HCT116 (cell line): Measurements from ENCODE around the gene DIS3L2. TPM values are rescaled to one million over a fixed set of nuclear protein-coding genes. Genes with fewer than 3 reads are reported as not detected.

Experiments
- ATAC-seq: fragments of 200-7000 bp; cut with Tn5 transposase; 2 replicates; pipeline ENCODE4 v1.9.1; 2020; ENCODE audit warnings: mild to moderate bottlenecking, moderate library complexity
- BruUV-seq: library from RNA; stranded (reverse); fragments of 400-500 nt; replicated peaks from 2 replicates; lab custom pipeline; 2021; lab: Mats Ljungman, UMichigan
- CTCF ChIA-PET: fragments of 300-600 bp; sonication (Branson Sonifier 250); formaldehyde crosslinking; loops from one replicate; lab custom pipeline; 2021; ENCODE audit warnings: antibody characterized with exemption; lab: Charles Lee
- POLR2A ChIA-PET: fragments of 300-600, 350-600 bp; sonication (Branson Sonifier 250); formaldehyde crosslinking; loops from one replicate; lab custom pipeline; 2021; ENCODE audit warnings: antibody characterized with exemption; lab: Charles Lee
- RAD21 ChIA-PET, 2 experiments: fragments of 300-600 bp; sonication (Branson Sonifier 250); formaldehyde crosslinking; loops; one replicate each; lab custom pipeline; 2023; ENCODE audit warnings: low total read pairs in 2 of 2; ENCODE audit not compliant: uncharacterized antibody in 2 of 2, unreplicated experiment in 2 of 2, low non-redundant PET in 1 of 2; lab: Charles Lee
- DNase-seq: peaks from one replicate; pipeline ENCODE4 v3.0.0-alpha.2; 2010; ENCODE audit warnings: low read depth, low spot score
- H2AFZ ChIP-seq: fragments of 200-600 bp; shearing (Covaris generic), sonication (generic); 2 replicates; pipeline ENCODE4 v1.6.1; 2017; ENCODE audit warnings: low read depth, mixed run types, mixed read lengths, antibody characterized with exemption, low read length; ENCODE audit not compliant: poor library complexity, severe bottlenecking
- H3K27ac ChIP-seq: 2 replicates; pipeline ENCODE4 v1.5.1; 2012; ENCODE audit warnings: low read depth, low read length
- H3K27me3 ChIP-seq: fragments of 200-600 bp; sonication (generic); 2 replicates; pipeline ENCODE4 v1.6.1; 2016; ENCODE audit warnings: mixed run types, low read length, mixed read lengths; ENCODE audit not compliant: insufficient read depth
- H3K36me3 ChIP-seq, 2 experiments: fragments of 200-500 bp in 1 of 2; fragments of 200-600 bp in 1 of 2; sonication (Bioruptor generic) in 1 of 2; sonication (generic) in 1 of 2; 2 replicates each; pipeline versions ENCODE4 v1.5.1 to v1.6.1; 2014 to 2016; ENCODE audit warnings: low read length in 2 of 2, inconsistent platforms in 1 of 2, mixed read lengths in 1 of 2, mixed run types in 1 of 2; ENCODE audit not compliant: insufficient read depth in 2 of 2, control insufficient read depth in 1 of 2
- H3K4me1 ChIP-seq, 2 experiments: fragments of 200-600 bp in 1 of 2; sonication (generic) in 1 of 2; 2 replicates each; pipeline versions ENCODE4 v1.5.1 to v1.6.1; 2012 to 2017; ENCODE audit warnings: low read length in 2 of 2, inconsistent platforms in 1 of 2, mild to moderate bottlenecking in 1 of 2, mixed read lengths in 1 of 2, mixed run types in 1 of 2, moderate library complexity in 1 of 2; ENCODE audit not compliant: insufficient read depth in 2 of 2, control insufficient read depth in 1 of 2
- H3K4me2 ChIP-seq: fragments of 200-600 bp; sonication (generic); 2 replicates; pipeline ENCODE4 v1.6.1; 2017; ENCODE audit warnings: mixed run types, low read length, mixed read lengths
- H3K4me3 ChIP-seq, 2 experiments: fragments of 200-600 bp in 1 of 2; sonication (generic) in 1 of 2; replicated peaks in 1 of 2; 2 replicates each; pipeline ENCODE4 v1.5.1; 2011 to 2016; ENCODE audit warnings: low read length in 2 of 2, control low read depth in 1 of 2, low read depth in 1 of 2, mild to moderate bottlenecking in 1 of 2, mixed read lengths in 1 of 2, mixed run types in 1 of 2
- H3K79me2 ChIP-seq: fragments of 200-600 bp; sonication (generic); 2 replicates; pipeline ENCODE4 v1.6.1; 2017; ENCODE audit warnings: mild to moderate bottlenecking, mixed run types, low read length, moderate library complexity, mixed read lengths; ENCODE audit not compliant: insufficient read depth
- H3K9ac ChIP-seq: fragments of 200-600 bp; sonication (generic); 2 replicates; pipeline ENCODE4 v1.6.1; 2016; ENCODE audit warnings: low read length, mixed read lengths
- H3K9me2 ChIP-seq: fragments of 200-600 bp; sonication (generic), shearing (Covaris generic); 2 replicates; pipeline ENCODE4 v1.6.1; 2017; ENCODE audit warnings: mixed run types, mild to moderate bottlenecking, moderate library complexity; ENCODE audit not compliant: insufficient read depth
- H3K9me3 ChIP-seq, 2 experiments: fragments of 200-500 bp in 1 of 2; fragments of 200-600 bp in 1 of 2; sonication (Bioruptor generic) in 1 of 2; sonication (generic) in 1 of 2; 2 replicates each; pipeline ENCODE4 v1.6.1; 2014 to 2017; ENCODE audit warnings: low read length in 2 of 2, mixed read lengths in 2 of 2, inconsistent platforms in 1 of 2, low read depth in 1 of 2, mild to moderate bottlenecking in 1 of 2, mixed run types in 1 of 2, moderate library complexity in 1 of 2; ENCODE audit not compliant: control insufficient read depth in 1 of 2, insufficient read depth in 1 of 2
- H4K20me1 ChIP-seq: fragments of 200-600 bp; sonication (generic), shearing (Covaris generic); 2 replicates; pipeline ENCODE4 v1.6.1; 2017; ENCODE audit warnings: mixed run types, mild to moderate bottlenecking, moderate library complexity; ENCODE audit not compliant: insufficient read depth
- ATF3 ChIP-seq: IDR thresholded peaks from 2 replicates; pipeline ENCODE4 v1.6.1; 2012
- CBX3 ChIP-seq: IDR thresholded peaks from 2 replicates; pipeline ENCODE4 v1.6.1; 2012; ENCODE audit warnings: low read depth
- CTCF ChIP-seq, 3 experiments: fragments of 200-600 bp in 1 of 3; sonication (generic) in 1 of 3; IDR thresholded peaks in 2 of 3; conservative IDR thresholded peaks in 1 of 3; 2 replicates each; pipeline ENCODE4 v1.5.1; 2012 to 2017; ENCODE audit warnings: low read depth in 2 of 3, low read length in 2 of 3, antibody characterized with exemption in 1 of 3, borderline replicate concordance in 1 of 3, control low read depth in 1 of 3, mild to moderate bottlenecking in 1 of 3, mixed read lengths in 1 of 3, mixed run types in 1 of 3, moderate library complexity in 1 of 3; ENCODE audit not compliant: insufficient read depth in 1 of 3
- EGR1 ChIP-seq: IDR thresholded peaks from 2 replicates; pipeline ENCODE4 v1.6.1; 2012; ENCODE audit warnings: low read depth
- EZH2 ChIP-seq: fragments of 200-600 bp; sonication (generic); IDR thresholded peaks from 2 replicates; pipeline ENCODE4 v1.6.1; 2017; ENCODE audit warnings: antibody characterized with exemption, mixed run types
- EZH2phosphoT487 ChIP-seq: fragments of 200-600 bp; IDR thresholded peaks from 2 replicates; pipeline ENCODE4 v1.6.1; 2018; ENCODE audit warnings: antibody characterized with exemption, borderline replicate concordance
- JUND ChIP-seq: IDR thresholded peaks from 2 replicates; pipeline ENCODE4 v1.6.1; 2012
- POLR2AphosphoS5 ChIP-seq: IDR thresholded peaks from 2 replicates; pipeline ENCODE4 v1.6.1; 2011; ENCODE audit warnings: mild to moderate bottlenecking, low read depth, low read length, moderate library complexity
- RAD21 ChIP-seq: IDR thresholded peaks from 2 replicates; pipeline ENCODE4 v1.6.1; 2012; ENCODE audit warnings: low read depth, mild to moderate bottlenecking
- SIN3A ChIP-seq: IDR thresholded peaks from 2 replicates; pipeline ENCODE4 v1.6.1; 2012; ENCODE audit warnings: low read depth
- SP1 ChIP-seq: IDR thresholded peaks from 2 replicates; pipeline ENCODE4 v1.6.1; 2012; ENCODE audit warnings: low read depth
- SRF ChIP-seq: IDR thresholded peaks from 2 replicates; pipeline ENCODE4 v1.6.1; 2012; ENCODE audit warnings: low read depth
- TCF7L2 ChIP-seq: IDR thresholded peaks from 2 replicates; pipeline ENCODE4 v1.7.0; 2011; ENCODE audit warnings: borderline replicate concordance, inconsistent platforms; ENCODE audit not compliant: insufficient read depth, insufficient read length; ENCODE audit errors: extremely low read depth
- ZBTB33 ChIP-seq: IDR thresholded peaks from 2 replicates; pipeline ENCODE4 v1.6.1; 2011; ENCODE audit warnings: mild to moderate bottlenecking, low read length, moderate library complexity; ENCODE audit not compliant: insufficient replicate concordance; ENCODE audit errors: extremely low read depth
- ZNF274 ChIP-seq: fragments of 200-500 bp; sonication (Bioruptor generic); IDR thresholded peaks from 2 replicates; pipeline ENCODE4 v1.6.1; 2014; ENCODE audit warnings: mild to moderate bottlenecking, low read depth, low read length, inconsistent platforms
- intact Hi-C: fragments of 100-400 bp; cut with micrococcal nuclease; formaldehyde crosslinking; loops from 2 replicates; pipeline ENCODE4 v1.10.0; 2022
- total RNA-seq: library from RNA; stranded (reverse); gene quantifications from one replicate; pipeline ENCODE4 v1.2.1, GENCODE V29; 2021; ENCODE audit not compliant: unreplicated experiment

The DIS3L2 gene
- total RNA-seq, 1 experiment from 2014 or later = 42.5 TPM

DNA sequence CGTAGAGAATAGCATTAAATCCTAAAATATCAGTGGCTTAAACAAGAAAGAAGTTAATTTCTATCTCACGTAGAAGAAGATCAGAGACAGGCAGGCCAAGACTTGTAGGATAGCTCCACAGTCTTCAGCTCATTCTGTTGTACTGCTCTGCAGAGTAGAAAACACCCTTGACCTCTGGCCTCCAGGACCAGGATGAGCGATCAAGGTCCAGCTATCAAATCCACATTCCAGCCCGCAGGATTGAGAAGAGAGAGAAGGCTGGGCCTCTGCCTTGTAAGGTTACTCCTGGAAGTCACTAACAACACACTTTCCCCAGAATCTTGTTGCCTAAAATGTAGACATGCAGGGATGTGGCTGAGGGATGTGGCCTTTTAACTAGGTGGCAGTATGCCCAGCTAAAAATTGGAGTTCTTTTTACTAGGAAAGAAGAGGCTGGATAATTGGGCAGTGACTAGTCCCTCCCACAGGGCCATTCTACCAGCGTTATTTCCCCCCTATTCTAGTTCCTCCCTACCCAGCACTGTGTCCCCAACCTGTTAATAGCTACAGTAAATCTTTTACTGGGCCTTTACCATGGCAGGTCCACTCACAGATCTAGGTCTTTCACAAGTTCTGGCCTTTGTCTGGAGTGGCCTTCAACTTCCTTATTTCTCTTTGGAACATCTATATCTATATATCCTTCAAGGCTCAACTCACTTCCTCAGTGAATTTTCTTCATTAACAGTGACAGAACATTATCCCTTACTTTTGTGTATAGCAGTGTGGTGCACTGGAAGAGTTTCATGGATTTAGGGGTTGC, 165.0 kb downstream of the DIS3L2 start:
- intact Hi-C loops = no loop called here
- POLR2A ChIA-PET = no interaction called here
- BruUV-seq = no TSS peak

More for the DNA sequence above, 165.0 kb downstream of the DIS3L2 start:
- Histone ChIP-seq H3K4me3 (no peak overlapping the region), H3K4me2 (no peak overlapping the region), H4K20me1 (no peaks in the 10 kb centered on the region), H3K9ac (no peak overlapping the region), H3K9me2 (no peaks in the 10 kb centered on the region), H3K4me1 (no peaks in the 10 kb centered on the region), H3K36me3 (no peaks in the 10 kb centered on the region), H3K27ac (no peak overlapping the region), H3K27me3 (no peaks in the 10 kb centered on the region), H3K9me3 (no peaks in the 10 kb centered on the region), H2AFZ (no peak overlapping the region), H3K79me2 (no peaks in the 10 kb centered on the region)
- TF ChIP-seq ZNF274 (no peak), SRF (no peak), SIN3A (no peak), EZH2 (no peak), CTCF (IDR thresholded peaks at IDR 0.05 in 2 of 3, conservative IDR thresholded peaks at IDR 0.05 in 1 of 3; ENCODE audit: borderline replicate concordance in 1 of 3, insufficient read depth in 1 of 3, low read depth in 2 of 3, low read length in 2 of 3) (no peak), ZBTB33 (no peak), JUND (no peak), RAD21 (no peak), CBX3 (no peak), ATF3 (no peak), TCF7L2 (no peak), EZH2phosphoT487 (no peak), SP1 (no peak), EGR1 (no peak), POLR2AphosphoS5 (no peak)
- ChIA-PET RAD21 (no interaction called here), CTCF (interaction anchor here (1.3 kb wide), 1 partner anchor 196 kb away, joined by 3 read pairs; no protein-coding TSS in a partner anchor)
- DNase-seq (no peak), ATAC-seq (no peak)
